GM06990 (cell line): ENCODE results near the gene TTC32.

ENCODE experiments used
- DNase-seq: peaks from one replicate; pipeline ENCODE4 v3.0.0-alpha.2; 2011; ENCODE audit not compliant: insufficient read length; ENCODE audit errors: extremely low read depth
- H3K27me3 ChIP-seq: replicated peaks from 2 replicates; pipeline ENCODE4 v1.6.0; 2011; ENCODE audit warnings: low read length; ENCODE audit not compliant: control insufficient read depth, insufficient read depth
- H3K36me3 ChIP-seq: 2 replicates; pipeline ENCODE4 v1.5.1; 2011; ENCODE audit warnings: low read length; ENCODE audit not compliant: control insufficient read depth, insufficient read depth
- H3K4me3 ChIP-seq: replicated peaks from 2 replicates; pipeline ENCODE4 v1.5.1; 2011; ENCODE audit warnings: low read depth, mild to moderate bottlenecking, control low read depth, low read length
- CTCF ChIP-seq: IDR thresholded peaks from 2 replicates; pipeline ENCODE4 v1.5.1; 2011; ENCODE audit warnings: low read length, control low read depth, mild to moderate bottlenecking, inconsistent platforms; ENCODE audit not compliant: insufficient read depth, poor library complexity, severe bottlenecking

Gene TTC32

DNA sequence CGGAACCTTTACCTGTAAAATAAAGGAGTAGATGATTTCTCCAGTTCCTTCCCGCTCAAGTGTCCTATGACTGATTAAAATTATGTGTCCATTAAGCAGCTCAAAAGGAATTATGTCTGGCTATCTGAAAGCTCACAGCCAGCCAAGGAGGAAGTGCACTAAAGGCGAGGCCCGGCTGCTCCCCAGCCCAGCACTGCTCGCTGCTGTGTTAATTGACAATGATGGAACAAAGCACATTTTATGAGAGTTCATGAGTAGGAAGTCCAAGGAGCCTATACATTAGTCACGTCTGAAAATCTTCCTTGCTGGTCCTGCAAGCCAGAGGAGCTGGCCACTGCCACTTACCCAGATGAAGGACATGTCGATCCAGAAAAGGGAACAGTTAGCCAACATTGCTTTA is 14.3 kb downstream of the TTC32 start:
- no peaks in the 10 kb centered on the region for H3K27me3 ChIP-seq
- no peak for TF ChIP-seq CTCF
- no peaks in the 10 kb centered on the region; the same call in 1 of the 2 replicates for H3K36me3 ChIP-seq
- no peak overlapping the region for H3K4me3 ChIP-seq
- no peak for DNase-seq

GRCh38 chr2:19886261-19886660 is 15.5 kb downstream of the TTC32 start:
- no peak for TF ChIP-seq CTCF
- H3K4me3 ChIP-seq, result no peak overlapping the region
- H3K36me3 ChIP-seq, result no peaks in the 10 kb centered on the region; the same call in 1 of the 2 replicates
- no peaks in the 10 kb centered on the region for H3K27me3 ChIP-seq
- DNase-seq, result no peak

- no peaks in the 10 kb centered on the region for H3K27me3 ChIP-seq
- no peak for TF ChIP-seq CTCF
- no peak overlapping the region for H3K4me3 ChIP-seq
- no peaks in the 10 kb centered on the region; the same call in 1 of the 2 replicates for H3K36me3 ChIP-seq
- DNase-seq, result no peak
Observed at GRCh38 chr2:19885791-19886190, 16.0 kb downstream of the TTC32 start.

- TF ChIP-seq CTCF, result no peak
Observed at GRCh38 chr2:19883971-19884720, 17.6 kb downstream of the TTC32 start.

GRCh38 chr2:19883486-19883885 is 18.3 kb downstream of the TTC32 start:
- TF ChIP-seq CTCF, result no peak

More at GRCh38 chr2:19883971-19884720, 17.6 kb downstream of the TTC32 start:
- H3K27me3 ChIP-seq, result no peaks in the 10 kb centered on the region
- DNase-seq, result no peak
- H3K4me3 ChIP-seq, result no peak overlapping the region
- no peaks in the 10 kb centered on the region for H3K36me3 ChIP-seq

More at GRCh38 chr2:19883486-19883885, 18.3 kb downstream of the TTC32 start:
- Histone ChIP-seq H3K4me3 (no peak overlapping the region), H3K27me3 (no peaks in the 10 kb centered on the region), H3K36me3 (no peaks in the 10 kb centered on the region)
- DNase-seq, result no peak
